Subcutaneous adipose tissue (tissue), 4 donors: Measurements from ENCODE around the gene PROM2. TPM values are rescaled to one million over a fixed set of nuclear protein-coding genes. Genes with fewer than 3 reads are reported as not detected.

ENCODE experiments used
- CTCF ChIP-seq: fragments of 450-650 bp; IDR thresholded peaks from one replicate; pipeline ENCODE4 v1.5.1; 2016; ENCODE audit warnings: low read depth, mild to moderate bottlenecking, control low read depth, antibody characterized with exemption, moderate library complexity
- total RNA-seq, 4 donors: library from RNA; depleted of rRNA; stranded (reverse); fragments of >200 nt; gene quantifications; one replicate each; pipeline ENCODE4 v1.1.0, GENCODE V29; 2016

The PROM2 gene
- total RNA-seq, 4 donors from 2014 or later, result 0.44 to 1.3 (median 0.84) TPM

GRCh38 chr2:95333056-95333455 lies 58.8 kb downstream of the PROM2 start:
- no peak for TF ChIP-seq CTCF

- TF ChIP-seq CTCF, result no peak
Measured at GRCh38 chr2:95333888-95334338, 59.7 kb downstream of the PROM2 start.

- no peak for TF ChIP-seq CTCF
Measured at GRCh38 chr2:95334916-95335641, 60.8 kb downstream of the PROM2 start.

GRCh38 chr2:95336406-95336805 lies 62.2 kb downstream of the PROM2 start:
- TF ChIP-seq CTCF, result no peak

- TF ChIP-seq CTCF, result no peak
Measured at GRCh38 chr2:95337829-95338228, 63.6 kb downstream of the PROM2 start.

Other genes with a start within 250 kb of the PROM2 start
- not detected for gene MAL, start 248.7 kb upstream of the PROM2 start, total RNA-seq
- gene MRPS5, start 152.6 kb upstream of the PROM2 start, total RNA-seq, result 10 to 100 TPM; 31.1 to 50.2 (median 39.5) TPM
- 10 to 100 TPM; 17.2 to 32.1 (median 22.2) TPM for gene ZNF514, start 114.6 kb upstream of the PROM2 start, total RNA-seq
- 1 to 10 TPM; 2.1 to 6.6 (median 3.9) TPM for gene ZNF2, start 108.6 kb upstream of the PROM2 start, total RNA-seq
- gene ZNF892, start 66.9 kb upstream of the PROM2 start, total RNA-seq, result 1 to 10 TPM; 3.3 to 7.2 (median 3.9) TPM
- 10 to 100 TPM in 2 of 4 donors, 1 to 10 TPM in 2; 2.3 to 28.0 (median 12.7) TPM for gene KCNIP3, start 22.9 kb downstream of the PROM2 start, total RNA-seq
- 10 to 100 TPM; 17.8 to 56.1 (median 36.1) TPM for gene FAHD2A, start 128.3 kb downstream of the PROM2 start, total RNA-seq
- gene TRIM43B, start 210.3 kb downstream of the PROM2 start, total RNA-seq, result not detected